Activated B cell treated with CpG ODN at 0.5 μM for 24 hours (primary cell): Measurements from ENCODE around the gene SQSTM1. TPM values are rescaled to one million over a fixed set of nuclear protein-coding genes. Genes with fewer than 3 reads are reported as not detected.
A peak's percentile ranks its signal among the peaks of the same experiment; 100 is the strongest.

Source experiments
- ATAC-seq: fragments of 200-7000 bp; cut with Tn5 transposase; one replicate; pipeline ENCODE4 v1.10.0; 2021; ENCODE audit warnings: low read depth, mild to moderate bottlenecking, moderate library complexity
- CTCF ChIA-PET: fragments of 350-600 bp; sonication (Branson Sonifier 250); formaldehyde crosslinking; loops from one replicate; lab custom pipeline; 2021; ENCODE audit warnings: antibody characterized with exemption; lab: Charles Lee
- POLR2A ChIA-PET: fragments of 350-600 bp; sonication (Branson Sonifier 250); formaldehyde crosslinking; loops from one replicate; lab custom pipeline; 2021; ENCODE audit warnings: antibody characterized with exemption; lab: Charles Lee
- DNase-seq: peaks from one replicate; pipeline ENCODE4 v3.0.0; 2022
- H3K27ac Mint-ChIP-seq: one replicate; pipeline ENCODE4 v1.8.0; 2020; ENCODE audit warnings: mixed read lengths
- H3K27me3 Mint-ChIP-seq: one replicate; pipeline ENCODE4 v1.8.0; 2021; ENCODE audit warnings: mixed read lengths
- H3K36me3 Mint-ChIP-seq: one replicate; pipeline ENCODE4 v1.8.0; 2021; ENCODE audit warnings: low read depth, mixed read lengths
- H3K4me1 Mint-ChIP-seq: one replicate; pipeline ENCODE4 v1.8.0; 2021; ENCODE audit warnings: mixed read lengths
- H3K4me3 Mint-ChIP-seq: one replicate; pipeline ENCODE4 v1.8.0; 2020; ENCODE audit warnings: mild to moderate bottlenecking, mixed read lengths
- H3K9me3 Mint-ChIP-seq: one replicate; pipeline ENCODE4 v1.8.0; 2020; ENCODE audit warnings: mixed read lengths
- intact Hi-C: fragments of 100-400 bp; cut with micrococcal nuclease; formaldehyde crosslinking; loops from one replicate; pipeline ENCODE4 v1.15.1; 2024
- total RNA-seq: library from RNA; stranded (reverse); gene quantifications from 2 replicates; pipeline ENCODE4 v1.2.3, GENCODE V29; 2022
- TF ChIP-seq, protein P1 (sequence below): fragments of 200-600 bp; IDR thresholded peaks from one replicate; pipeline ENCODE4 v1.8.0; 2022; ENCODE audit warnings: antibody characterized with exemption, mild to moderate bottlenecking

SQSTM1 gene
- total RNA-seq, 1 donor from 2014 or later = 243 TPM

DNA sequence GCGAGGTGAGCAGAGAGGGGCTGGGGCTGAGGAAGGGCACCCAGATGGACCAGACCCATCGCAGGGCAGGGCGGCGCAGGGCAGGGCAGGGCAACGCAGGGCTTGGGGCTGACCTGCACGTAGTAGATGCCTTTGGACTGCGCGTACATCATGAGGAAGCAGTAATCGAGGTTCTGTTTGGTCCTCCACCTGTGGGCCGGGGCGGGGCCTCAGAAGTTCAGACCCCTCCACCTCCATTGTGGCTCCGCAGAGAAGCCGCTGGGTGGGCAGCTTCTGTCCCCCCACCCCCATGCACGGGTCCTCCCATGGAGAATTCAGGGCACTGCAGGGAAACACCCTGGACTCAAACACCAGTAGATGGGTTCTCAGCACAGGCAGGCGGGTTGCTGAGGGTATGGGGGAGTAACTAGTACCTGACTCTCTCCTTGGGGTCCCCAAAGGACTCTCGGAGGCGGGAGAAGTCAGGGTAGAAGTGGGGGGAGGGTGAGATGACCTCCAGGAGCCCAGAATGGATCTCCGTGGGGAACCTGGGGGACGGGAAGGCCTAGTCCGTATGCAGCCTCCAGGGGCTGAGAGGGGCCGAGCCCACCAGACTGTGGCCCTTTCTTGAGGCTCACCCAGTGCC is 20.5 kb upstream of the SQSTM1 start:
- intact Hi-C loops = no loop called here
- ChIA-PET CTCF (interaction anchor here (1.9 kb wide), 1 partner anchor 8 kb away, joined by 5 read pairs; no protein-coding TSS in a partner anchor), POLR2A (no interaction called here)
- Mint-ChIP-seq H3K27me3 (no peaks in the 10 kb centered on the region), H3K27ac (no peak overlapping the region), H3K4me3 (no peak overlapping the region), H3K9me3 (no peaks in the 10 kb centered on the region), H3K36me3 (peaks cover 27% of the 10 kb centered on the region), H3K4me1 (peaks cover 35% of the 10 kb centered on the region)
- DNase-seq (no peak), ATAC-seq (no peak)
- TF ChIP-seq, protein P1, sequence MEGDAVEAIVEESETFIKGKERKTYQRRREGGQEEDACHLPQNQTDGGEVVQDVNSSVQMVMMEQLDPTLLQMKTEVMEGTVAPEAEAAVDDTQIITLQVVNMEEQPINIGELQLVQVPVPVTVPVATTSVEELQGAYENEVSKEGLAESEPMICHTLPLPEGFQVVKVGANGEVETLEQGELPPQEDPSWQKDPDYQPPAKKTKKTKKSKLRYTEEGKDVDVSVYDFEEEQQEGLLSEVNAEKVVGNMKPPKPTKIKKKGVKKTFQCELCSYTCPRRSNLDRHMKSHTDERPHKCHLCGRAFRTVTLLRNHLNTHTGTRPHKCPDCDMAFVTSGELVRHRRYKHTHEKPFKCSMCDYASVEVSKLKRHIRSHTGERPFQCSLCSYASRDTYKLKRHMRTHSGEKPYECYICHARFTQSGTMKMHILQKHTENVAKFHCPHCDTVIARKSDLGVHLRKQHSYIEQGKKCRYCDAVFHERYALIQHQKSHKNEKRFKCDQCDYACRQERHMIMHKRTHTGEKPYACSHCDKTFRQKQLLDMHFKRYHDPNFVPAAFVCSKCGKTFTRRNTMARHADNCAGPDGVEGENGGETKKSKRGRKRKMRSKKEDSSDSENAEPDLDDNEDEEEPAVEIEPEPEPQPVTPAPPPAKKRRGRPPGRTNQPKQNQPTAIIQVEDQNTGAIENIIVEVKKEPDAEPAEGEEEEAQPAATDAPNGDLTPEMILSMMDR = no peak

DNA sequence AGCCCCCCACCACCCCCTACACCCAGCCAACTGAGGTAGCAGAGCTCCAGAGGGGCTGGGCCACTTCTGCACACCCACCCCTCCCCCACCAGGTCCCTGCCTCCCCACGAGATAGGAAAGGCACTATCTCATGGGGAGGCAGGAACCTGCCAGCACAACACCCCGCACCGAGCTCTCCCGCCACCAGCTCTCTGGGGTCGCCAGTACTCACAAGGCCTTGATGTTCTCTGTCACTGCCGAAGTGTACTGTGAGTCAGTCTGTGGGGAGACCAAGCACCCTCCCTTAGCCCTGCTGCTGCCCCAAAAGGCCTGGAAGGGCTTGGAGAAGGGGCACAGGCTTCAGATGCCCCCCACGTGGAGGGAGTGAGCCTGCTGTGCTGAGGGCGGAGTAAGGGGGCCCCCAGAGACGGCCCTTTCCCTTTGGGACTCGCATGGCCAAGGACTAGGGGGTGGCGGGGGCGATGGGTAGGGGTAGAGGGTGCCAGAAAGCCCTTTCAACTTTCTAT is 20.0 kb upstream of the SQSTM1 start:
- intact Hi-C loops = no loop called here
- ATAC-seq = no peak
- H3K4me1 Mint-ChIP-seq = peaks cover 38% of the 10 kb centered on the region
- ChIA-PET POLR2A (no interaction called here), CTCF (interaction anchor here (0.7 to 2.7 kb wide), 3 partner anchors 9 to 170 kb away, joined by 3 to 17 read pairs (median 5); no protein-coding TSS in a partner anchor)
- DNase-seq = no peak
- H3K9me3 Mint-ChIP-seq = no peaks in the 10 kb centered on the region
- H3K27me3 Mint-ChIP-seq = no peaks in the 10 kb centered on the region
- TF ChIP-seq, protein P1 = no peak
- peaks cover 27% of the 10 kb centered on the region for H3K36me3 Mint-ChIP-seq
- no peak overlapping the region for H3K4me3 Mint-ChIP-seq
- no peak overlapping the region for H3K27ac Mint-ChIP-seq

DNA sequence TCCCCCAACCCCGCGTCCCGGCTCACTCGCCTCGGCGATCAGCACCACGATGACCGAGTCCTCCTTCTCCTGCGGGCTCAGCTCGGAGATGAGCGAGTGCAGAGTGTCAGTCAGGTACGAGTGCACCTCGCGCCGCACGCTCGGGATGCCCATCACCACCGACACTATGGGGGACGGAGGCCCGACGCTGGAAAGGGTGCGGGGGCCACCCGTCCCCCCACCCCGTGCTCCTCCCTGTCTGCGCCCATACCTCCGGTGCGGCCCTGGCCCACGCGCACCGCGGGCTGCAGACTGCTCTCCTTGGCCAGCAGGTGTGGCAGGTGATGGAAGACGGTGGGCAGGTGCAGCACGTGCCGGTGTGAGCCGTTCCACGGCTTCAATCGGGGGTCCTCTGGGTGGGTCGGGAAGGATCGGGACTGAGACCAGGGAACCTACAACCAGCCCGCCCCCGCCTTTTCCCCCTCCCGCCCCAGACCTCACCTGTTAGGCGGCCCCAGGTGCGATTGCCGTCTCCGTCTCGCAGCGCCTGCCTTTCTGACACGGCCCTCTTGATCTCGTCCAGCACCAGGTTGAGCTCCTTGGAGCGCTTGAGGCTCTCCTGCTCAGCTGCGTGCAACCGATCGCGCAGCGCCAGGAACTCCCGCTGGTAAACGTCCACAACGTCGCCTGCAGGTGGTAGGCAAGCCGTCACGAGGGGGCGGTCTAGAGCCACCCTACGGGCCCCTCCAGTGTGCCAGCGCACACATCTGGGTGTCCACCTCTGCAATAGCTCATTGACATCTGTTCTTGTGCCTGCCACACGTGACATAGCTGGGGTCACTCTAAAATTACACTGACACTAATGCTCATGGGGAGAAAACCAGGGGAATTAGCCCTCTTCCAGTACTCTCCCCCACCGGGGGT is 19.1 kb upstream of the SQSTM1 start:
- ChIA-PET CTCF (interaction anchor here (0.5 to 3.6 kb wide), 25 partner anchors 10 to 527 kb away, joined by 3 to 29 read pairs (median 4); partner anchors contain the start of genes SQSTM1 and TBC1D9B), POLR2A (interaction anchor here (0.6 to 3.6 kb wide), 9 partner anchors 10 to 174 kb away, joined by 3 to 56 read pairs (median 5); partner anchors contain the start of genes MRNIP and SQSTM1)
- Mint-ChIP-seq H3K27me3 (no peaks in the 10 kb centered on the region), H3K4me1 (peaks cover 38% of the 10 kb centered on the region), H3K9me3 (no peaks in the 10 kb centered on the region), H3K4me3 (no peak overlapping the region), H3K27ac (no peak overlapping the region), H3K36me3 (peaks cover 27% of the 10 kb centered on the region)
- TF ChIP-seq, protein P1 = no peak
- peak; percentile 80 for DNase-seq
- ATAC-seq = peak; percentile 58
- intact Hi-C loops = loop anchor here (1.0 to 2.0 kb wide), 6 partner anchors 20 to 289 kb away; partner anchors contain the start of genes MRNIP and TBC1D9B

DNA sequence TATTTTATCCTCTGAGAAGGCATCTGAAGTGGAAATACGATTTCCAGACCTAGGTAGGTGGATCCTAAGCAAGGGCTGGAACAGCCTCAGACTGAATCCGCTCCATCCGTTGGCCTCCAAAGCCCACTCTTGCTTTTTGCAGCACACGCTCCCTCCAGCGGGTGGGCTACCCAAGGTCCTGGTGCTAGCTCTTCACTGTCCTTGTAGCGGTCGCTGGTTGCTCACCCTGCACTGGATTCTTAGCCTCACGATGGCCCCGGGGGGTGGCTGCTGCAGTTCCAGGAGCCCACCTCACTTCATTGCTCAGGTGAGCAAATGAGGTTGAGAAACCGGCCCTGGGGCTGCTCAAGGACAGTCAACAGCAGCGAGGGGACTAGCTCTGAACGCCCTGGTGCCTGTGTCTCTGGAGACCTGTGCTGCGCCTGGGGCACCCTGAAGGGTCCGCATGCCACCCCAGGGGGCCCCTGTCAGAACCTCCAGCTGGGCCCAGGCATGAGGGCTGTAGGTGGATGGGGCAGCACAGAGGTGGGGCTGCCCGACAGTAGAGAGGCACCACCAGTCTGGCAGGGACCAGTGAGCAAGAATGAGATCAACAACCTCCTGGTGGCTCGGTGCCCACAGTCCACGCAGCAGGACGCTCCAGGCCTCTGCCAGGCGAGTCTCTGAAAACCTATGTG is 18.4 kb upstream of the SQSTM1 start:
- H3K27me3 Mint-ChIP-seq = no peaks in the 10 kb centered on the region
- no peaks in the 10 kb centered on the region for H3K9me3 Mint-ChIP-seq
- ChIA-PET CTCF (interaction anchor here (0.5 to 3.6 kb wide), 24 partner anchors 9 to 526 kb away, joined by 3 to 29 read pairs (median 4); partner anchors contain the start of genes SQSTM1 and TBC1D9B), POLR2A (interaction anchor here (0.9 to 3.6 kb wide), 8 partner anchors 11 to 173 kb away, joined by 3 to 56 read pairs (median 6); partner anchors contain the start of genes MRNIP and SQSTM1)
- peaks cover 21% of the 10 kb centered on the region for H3K36me3 Mint-ChIP-seq
- H3K4me1 Mint-ChIP-seq = peaks cover 32% of the 10 kb centered on the region
- TF ChIP-seq, protein P1 = no peak
- no peak overlapping the region for H3K27ac Mint-ChIP-seq
- H3K4me3 Mint-ChIP-seq = no peak overlapping the region
- intact Hi-C loops = loop anchor here (1.0 to 2.0 kb wide), 6 partner anchors 19 to 288 kb away; partner anchors contain the start of genes MRNIP and TBC1D9B
- ATAC-seq (no peak), DNase-seq (no peak)
